Esophagus (tissue), 2 donors: ENCODE data around the gene ZNF486. TPM values are rescaled to one million over a fixed set of nuclear protein-coding genes. Genes with fewer than 3 reads are reported as not detected.
"Not testable (repeated sequence)": the region's sequence is repeated elsewhere in the genome, so short reads cannot be mapped to it uniquely, and the experiment has no call there.

Source experiments
- H3K27ac ChIP-seq, 2 donors: one replicate each; pipeline ENCODE4 v1.5.1; 2013; ENCODE audit warnings: low read depth in 2 of 2, mild to moderate bottlenecking in 2 of 2, inconsistent platforms in 1 of 2, low read length in 1 of 2, moderate library complexity in 1 of 2
- H3K27me3 ChIP-seq, 2 donors: one replicate each; pipeline ENCODE4 v1.6.1; 2013; ENCODE audit warnings: low read length in 2 of 2, control low read depth in 1 of 2, mild to moderate bottlenecking in 1 of 2; ENCODE audit not compliant: insufficient read depth in 2 of 2, control insufficient read depth in 1 of 2
- H3K36me3 ChIP-seq, 2 donors: one replicate each; pipeline ENCODE4 v1.6.1; 2013; ENCODE audit warnings: low read length in 1 of 2; ENCODE audit not compliant: control insufficient read depth in 2 of 2, insufficient read depth in 2 of 2
- H3K4me1 ChIP-seq, 2 donors: one replicate each; pipeline ENCODE4 v1.6.1; 2013; ENCODE audit warnings: low read length in 1 of 2; ENCODE audit not compliant: control insufficient read depth in 2 of 2, insufficient read depth in 2 of 2
- H3K4me3 ChIP-seq, 2 donors: one replicate each; pipeline ENCODE4 v1.5.1; 2013; ENCODE audit warnings: low read length in 2 of 2, mild to moderate bottlenecking in 2 of 2, low read depth in 1 of 2, moderate library complexity in 1 of 2
- H3K9me3 ChIP-seq, 2 donors: one replicate each; pipeline ENCODE4 v1.6.1; 2013; ENCODE audit warnings: mild to moderate bottlenecking in 2 of 2, low read depth in 1 of 2, low read length in 1 of 2, moderate library complexity in 1 of 2; ENCODE audit not compliant: control insufficient read depth in 2 of 2, insufficient read depth in 1 of 2
- WGBS, 2 donors: extraction: QIAGEN DNeasy Blood & Tissue Kit; methylation state at CpG; one replicate each; pipeline ENCODE4 v1.1.7; 2013; 5-methylcytosine and 5-hydroxymethylcytosine counted together
- polyA plus RNA-seq, 2 donors: library from polyadenylated mRNA; stranded (reverse); fragments of 200-250 nt; gene quantifications; one replicate each; pipeline ENCODE4 v1.2.3, GENCODE V29; 2013
- donor health status: healthy with polysubstance abuse.
- donor health status: Bipolar disorder and iron deficiency.

The ZNF486 gene
- polyA plus RNA-seq: 1 to 10 TPM in 1 of 2 donors, under 1 TPM in 1; 0.88 to 1.1 TPM

- 3 to 5% methylated on average over 23 to 25 of the region's 25 CpGs for WGBS, 2 donors
- no peaks in the 10 kb centered on the region for H3K27me3 ChIP-seq
- peak within 1 kb of the TSS; percentile 86 to 87 for H3K4me3 ChIP-seq
- no peaks in the 10 kb centered on the region for H3K9me3 ChIP-seq
- H3K36me3 ChIP-seq: no peaks in the 10 kb centered on the region
- H3K4me1 ChIP-seq: peaks cover 0 to 4% of the 10 kb centered on the region in 2 donors
- peak within 1 kb of the TSS; percentile 72 to 91 for H3K27ac ChIP-seq
Observed at GRCh38 chr19:20167020-20167644, at the start of gene ZNF486. Gene ZNF486 (plus strand): TSS chr19:20167214. CDS start chr19:20167331, 117 bp downstream.

- H3K4me1 ChIP-seq, H3K27ac ChIP-seq, H3K27me3 ChIP-seq, H3K36me3 ChIP-seq, H3K4me3 ChIP-seq: not testable (repeated sequence)
- WGBS, 2 donors: 94 to 96% methylated on average over 6 of the region's 6 CpGs
- peaks cover 14 to 22% of the 10 kb centered on the region in 2 donors for H3K9me3 ChIP-seq
Observed at GRCh38 chr19:20118064-20118839, 48.8 kb upstream of the ZNF486 start.

DNA sequence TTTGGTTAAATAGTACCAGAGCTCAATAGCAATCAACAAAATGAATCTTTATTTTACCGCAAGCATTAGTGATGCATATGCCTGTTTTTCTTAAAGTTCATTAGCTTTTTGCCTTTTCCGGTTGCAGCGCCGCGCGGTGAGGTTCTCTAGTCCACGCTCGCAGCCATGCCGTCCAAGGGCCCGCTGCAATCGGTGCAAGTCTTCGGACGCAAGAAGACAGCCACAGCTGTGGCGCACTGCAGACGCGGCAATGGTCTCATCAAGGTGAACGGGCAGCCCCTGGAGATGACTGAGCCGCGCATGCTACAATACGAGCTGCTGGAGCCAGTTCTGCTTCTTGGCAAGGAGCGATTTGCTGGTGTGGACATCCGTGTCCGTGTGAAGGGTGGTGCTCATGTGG lies 42.1 kb upstream of the ZNF486 start:
- Histone ChIP-seq H3K4me1 (no peaks in the 10 kb centered on the region), H3K27me3 (no peaks in the 10 kb centered on the region), H3K27ac (no peak overlapping the region), H3K36me3 (no peaks in the 10 kb centered on the region), H3K9me3 (peaks cover 13 to 21% of the 10 kb centered on the region in 2 donors), H3K4me3 (no peak overlapping the region)
- 98% methylated on average over 23 of the region's 23 CpGs for WGBS, 2 donors

- not testable (repeated sequence) for H3K36me3 ChIP-seq, H3K4me3 ChIP-seq, H3K9me3 ChIP-seq, H3K4me1 ChIP-seq, H3K27ac ChIP-seq, H3K27me3 ChIP-seq
- WGBS, 2 donors: 85 to 88% methylated on average over 2 of the region's 2 CpGs
Observed at GRCh38 chr19:20132933-20133332, 34.1 kb upstream of the ZNF486 start.

- not testable (repeated sequence) for H3K27ac ChIP-seq, H3K4me1 ChIP-seq, H3K36me3 ChIP-seq, H3K27me3 ChIP-seq, H3K4me3 ChIP-seq, H3K9me3 ChIP-seq
- WGBS, 2 donors: 97 to 99% methylated on average over 21 to 27 of the region's 29 CpGs
Observed at GRCh38 chr19:20137714-20138113, 29.3 kb upstream of the ZNF486 start.

GRCh38 chr19:20151617-20152145 lies 15.3 kb upstream of the ZNF486 start:
- Histone ChIP-seq H3K4me1 (no peaks in the 10 kb centered on the region), H3K9me3 (peaks cover 0 to 4% of the 10 kb centered on the region in 2 donors), H3K4me3 (no peak overlapping the region), H3K27ac (no peak overlapping the region), H3K27me3 (no peaks in the 10 kb centered on the region), H3K36me3 (no peaks in the 10 kb centered on the region)
- WGBS, 2 donors: 78 to 82% methylated on average over 12 of the region's 12 CpGs

GRCh38 chr19:20152506-20152905 lies 14.5 kb upstream of the ZNF486 start:
- not testable (repeated sequence) for H3K4me1 ChIP-seq, H3K4me3 ChIP-seq, H3K9me3 ChIP-seq, H3K36me3 ChIP-seq, H3K27ac ChIP-seq, H3K27me3 ChIP-seq
- WGBS, 2 donors: 60 to 69% methylated on average over 10 to 12 of the region's 15 CpGs

- Histone ChIP-seq H3K9me3 (peaks cover 0 to 4% of the 10 kb centered on the region in 2 donors), H3K27me3 (no peaks in the 10 kb centered on the region), H3K4me3 (no peak overlapping the region), H3K4me1 (no peaks in the 10 kb centered on the region), H3K36me3 (no peaks in the 10 kb centered on the region), H3K27ac (no peak overlapping the region)
- 87 to 92% methylated on average over 4 of the region's 4 CpGs for WGBS, 2 donors
Observed at GRCh38 chr19:20153281-20153680, 13.7 kb upstream of the ZNF486 start.

- Histone ChIP-seq H3K27ac (no peak overlapping the region), H3K4me3 (no peak overlapping the region), H3K27me3 (no peaks in the 10 kb centered on the region), H3K36me3 (no peaks in the 10 kb centered on the region), H3K4me1 (no peaks in the 10 kb centered on the region), H3K9me3 (peaks cover 0 to 4% of the 10 kb centered on the region in 2 donors)
- WGBS, 2 donors: 70 to 78% methylated on average over 4 of the region's 4 CpGs
Observed at GRCh38 chr19:20154636-20155035, 12.4 kb upstream of the ZNF486 start.
